Measurements from ENCODE around the gene SPART.
A peak's percentile ranks its signal among the peaks of the same experiment; 100 is the strongest.

The SPART gene

DNA sequence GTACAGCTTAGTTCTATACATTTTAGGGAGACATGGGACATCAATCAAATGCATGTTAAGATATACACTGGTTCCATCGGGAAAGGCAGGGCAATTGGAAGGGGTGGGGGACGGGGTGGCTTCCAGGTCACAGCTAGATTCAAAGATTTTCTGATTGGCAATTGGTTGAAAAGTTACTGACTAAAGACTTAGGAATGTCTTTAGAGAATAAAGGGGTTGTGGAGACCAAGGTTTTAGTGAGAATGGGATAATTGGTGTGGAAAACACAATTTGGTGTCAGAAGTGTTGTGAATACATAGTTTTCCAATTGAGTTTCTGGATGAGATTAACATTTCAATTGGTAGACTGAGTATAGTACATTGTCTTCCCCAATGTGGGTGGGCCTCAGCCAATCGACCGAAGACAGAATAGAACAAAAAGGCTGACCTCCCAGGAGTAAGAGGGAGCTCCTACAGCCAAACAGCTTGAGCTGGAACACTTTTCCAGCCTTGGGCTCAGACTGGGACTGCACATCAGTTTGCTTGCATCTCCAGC is 47.6 kb downstream of the SPART start:
- peak overlapping the region; percentile 87 for H3K4me3 ChIP-seq (ENCODE audit: low read depth, low read length)
- TF ChIP-seq, protein P1, sequence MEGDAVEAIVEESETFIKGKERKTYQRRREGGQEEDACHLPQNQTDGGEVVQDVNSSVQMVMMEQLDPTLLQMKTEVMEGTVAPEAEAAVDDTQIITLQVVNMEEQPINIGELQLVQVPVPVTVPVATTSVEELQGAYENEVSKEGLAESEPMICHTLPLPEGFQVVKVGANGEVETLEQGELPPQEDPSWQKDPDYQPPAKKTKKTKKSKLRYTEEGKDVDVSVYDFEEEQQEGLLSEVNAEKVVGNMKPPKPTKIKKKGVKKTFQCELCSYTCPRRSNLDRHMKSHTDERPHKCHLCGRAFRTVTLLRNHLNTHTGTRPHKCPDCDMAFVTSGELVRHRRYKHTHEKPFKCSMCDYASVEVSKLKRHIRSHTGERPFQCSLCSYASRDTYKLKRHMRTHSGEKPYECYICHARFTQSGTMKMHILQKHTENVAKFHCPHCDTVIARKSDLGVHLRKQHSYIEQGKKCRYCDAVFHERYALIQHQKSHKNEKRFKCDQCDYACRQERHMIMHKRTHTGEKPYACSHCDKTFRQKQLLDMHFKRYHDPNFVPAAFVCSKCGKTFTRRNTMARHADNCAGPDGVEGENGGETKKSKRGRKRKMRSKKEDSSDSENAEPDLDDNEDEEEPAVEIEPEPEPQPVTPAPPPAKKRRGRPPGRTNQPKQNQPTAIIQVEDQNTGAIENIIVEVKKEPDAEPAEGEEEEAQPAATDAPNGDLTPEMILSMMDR (IDR thresholded peaks at IDR 0.05; ENCODE audit: low read depth, low read length) = no peak
- no peak for DNase-seq

DNA sequence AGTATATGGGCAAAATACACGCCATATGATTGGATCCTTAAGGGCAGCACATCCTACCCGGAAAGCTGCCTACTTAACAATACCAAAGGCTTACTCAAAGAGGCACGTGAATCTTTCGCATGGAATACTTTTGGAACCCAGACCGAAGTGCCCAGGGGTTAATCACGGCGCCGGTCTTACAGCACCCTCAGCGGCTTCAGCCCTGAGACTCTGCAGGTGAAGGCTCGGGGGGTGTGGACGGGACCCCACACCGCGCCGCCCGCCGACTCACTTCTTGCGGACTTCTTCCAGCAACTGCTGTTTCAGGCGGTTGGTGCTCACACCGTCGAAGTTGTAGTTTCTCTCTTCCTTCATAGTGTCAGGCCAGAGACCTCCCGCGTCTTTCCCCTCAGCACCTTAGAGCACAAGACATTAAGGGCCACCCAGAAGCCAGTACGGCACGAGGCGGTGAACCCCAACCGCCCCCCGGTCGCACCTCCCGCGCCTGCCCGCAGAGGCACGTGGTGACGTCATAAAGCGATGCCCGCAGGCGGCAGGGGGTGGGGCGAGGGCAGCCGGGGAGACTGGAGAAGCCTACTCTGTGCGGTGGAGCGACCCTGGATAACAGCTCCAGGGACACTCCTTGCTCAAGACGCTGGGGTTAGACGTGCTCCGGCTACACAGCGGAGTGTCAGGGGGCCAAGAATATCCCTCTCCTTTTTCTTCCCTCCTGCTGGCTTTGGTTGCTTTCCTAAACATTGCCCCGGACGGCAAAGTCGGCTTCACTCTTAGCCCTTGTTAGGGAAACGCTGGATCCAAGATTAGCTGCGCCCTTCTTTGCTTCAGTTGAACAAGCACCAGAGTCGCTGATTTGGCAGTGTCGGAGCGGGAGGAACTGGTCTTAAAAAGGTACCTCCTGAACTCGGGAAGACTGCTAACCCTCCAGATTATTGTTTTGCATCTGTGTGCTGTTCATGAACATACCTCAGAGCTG is 48.5 kb downstream of the SPART start, which contains the start of gene CCDC169:
TSS of gene CCDC169 (minus strand) at position 449 of the 973 bp plus-strand sequence. CDS start at position 354, 95 bp downstream.
- DNase-seq = peak; percentile 90
- Histone ChIP-seq H3K36me3 (0 out of 2 replicates have a peak, but pooled peaks cover 2% of the 10 kb centered on the region), H3K4me3 (ENCODE audit: low read depth, low read length) (peak within 1 kb of the TSS; percentile 87), H3K27ac (peak within 1 kb of the TSS; percentile 74), H3K27me3 (ENCODE audit: insufficient read depth, low read depth, severe bottlenecking) (no peaks in the 10 kb centered on the region), H3K9me3 (ENCODE audit: severe bottlenecking) (no peaks in the 10 kb centered on the region)
- TF ChIP-seq, protein P1 (IDR thresholded peaks at IDR 0.05; ENCODE audit: low read depth, low read length) = no peak

More for the DNA sequence above, 47.6 kb downstream of the SPART start:
- H3K9me3 ChIP-seq (ENCODE audit: severe bottlenecking) = no peaks in the 10 kb centered on the region
- no peaks in the 10 kb centered on the region for H3K27me3 ChIP-seq (ENCODE audit: insufficient read depth, low read depth, severe bottlenecking)
- no peak overlapping the region for H3K27ac ChIP-seq
- no peaks in the 10 kb centered on the region for H3K36me3 ChIP-seq

DNA sequence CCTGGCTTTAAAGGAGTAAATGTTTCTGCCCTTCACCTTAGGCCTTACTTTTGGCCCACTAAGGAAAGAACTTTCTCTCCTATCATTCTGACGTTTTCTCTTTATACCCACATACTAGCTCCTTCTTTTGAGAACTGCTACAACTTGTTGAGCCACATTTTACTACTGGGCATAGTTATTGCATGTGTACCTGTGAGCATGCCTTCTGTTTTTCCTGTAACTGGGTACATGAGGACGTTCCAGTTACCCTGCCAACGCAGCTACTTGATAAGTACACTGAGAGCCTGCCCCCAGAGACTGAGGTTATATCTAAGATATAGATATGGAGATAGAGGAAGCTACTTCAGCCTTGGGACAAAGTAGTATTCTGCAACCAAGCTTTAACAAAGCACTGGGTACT is 52.1 kb downstream of the SPART start:
- no peaks in the 10 kb centered on the region for H3K27me3 ChIP-seq (ENCODE audit: insufficient read depth, low read depth, severe bottlenecking)
- TF ChIP-seq, protein P1 (IDR thresholded peaks at IDR 0.05; ENCODE audit: low read depth, low read length) = no peak
- H3K36me3 ChIP-seq = 0 out of 2 replicates have a peak, but pooled peaks cover 3% of the 10 kb centered on the region
- H3K9me3 ChIP-seq (ENCODE audit: severe bottlenecking) = peaks cover 4% of the 10 kb centered on the region
- no peak overlapping the region for H3K4me3 ChIP-seq (ENCODE audit: low read depth, low read length)
- H3K27ac ChIP-seq = no peak overlapping the region
- DNase-seq = no peak

- TF ChIP-seq, protein P1 (IDR thresholded peaks at IDR 0.05; ENCODE audit: low read depth, low read length) = no peak
- 0 out of 2 replicates have a peak, but pooled peaks cover 3% of the 10 kb centered on the region for H3K36me3 ChIP-seq
- no peak overlapping the region for H3K4me3 ChIP-seq (ENCODE audit: low read depth, low read length)
- H3K27me3 ChIP-seq (ENCODE audit: insufficient read depth, low read depth, severe bottlenecking) = no peaks in the 10 kb centered on the region
- DNase-seq = no peak
- H3K9me3 ChIP-seq (ENCODE audit: severe bottlenecking) = peaks cover 5% of the 10 kb centered on the region
- no peak overlapping the region for H3K27ac ChIP-seq
These were observed 52.7 kb downstream of the SPART start for GRCh38 chr13:36293497-36293896.

GRCh38 chr13:36288794-36289391 is 57.3 kb downstream of the SPART start:
- Histone ChIP-seq H3K4me3 (ENCODE audit: low read depth, low read length) (no peak overlapping the region), H3K27me3 (ENCODE audit: insufficient read depth, low read depth, severe bottlenecking) (no peaks in the 10 kb centered on the region), H3K27ac (no peak overlapping the region), H3K36me3 (0 out of 2 replicates have a peak, but pooled peaks cover 3% of the 10 kb centered on the region), H3K9me3 (ENCODE audit: severe bottlenecking) (peaks cover 5% of the 10 kb centered on the region)
- no peak for DNase-seq
- TF ChIP-seq, protein P1 (IDR thresholded peaks at IDR 0.05; ENCODE audit: low read depth, low read length) = no peak
